Fibroblast of gingiva (primary cell): ENCODE data around the gene F2RL1.
"Not testable (repeated sequence)": the region's sequence is repeated elsewhere in the genome, so short reads cannot be mapped to it uniquely, and the experiment has no call there.

Experiments used
- DNase-seq: peaks from one replicate; pipeline ENCODE4 v3.0.0-alpha.2; 2011; ENCODE audit warnings: low read depth

F2RL1 gene

DNA sequence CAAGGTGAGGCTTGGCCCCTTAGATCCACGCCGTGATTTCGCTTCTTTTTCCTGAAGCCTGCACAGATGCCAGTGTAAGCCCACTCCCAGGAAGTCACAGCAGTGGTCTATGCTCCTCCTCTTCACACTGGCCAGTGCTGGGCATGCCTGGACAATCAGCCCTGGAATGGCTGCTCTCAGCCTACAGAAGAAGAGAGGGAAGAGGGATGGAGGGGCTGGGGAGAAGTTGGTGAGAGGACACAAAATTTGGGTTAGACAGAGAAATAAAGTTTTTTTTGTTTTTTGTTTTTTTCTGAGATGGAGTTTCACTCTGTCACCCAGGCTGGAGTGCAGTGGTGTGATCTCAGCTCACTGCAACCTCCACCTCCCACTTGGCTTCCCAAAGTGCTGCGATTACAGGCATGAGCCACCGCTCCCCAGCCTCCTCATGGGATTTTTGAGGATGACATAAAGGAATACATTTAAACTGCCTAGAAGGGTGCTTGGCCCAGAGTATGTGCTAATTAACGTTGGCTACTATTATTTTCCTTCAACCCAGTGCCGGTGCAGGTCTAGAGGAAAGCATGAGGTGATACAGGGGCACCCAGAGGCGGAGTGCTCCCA, 31.8 kb downstream of the F2RL1 start:
- no peak for DNase-seq

DNA sequence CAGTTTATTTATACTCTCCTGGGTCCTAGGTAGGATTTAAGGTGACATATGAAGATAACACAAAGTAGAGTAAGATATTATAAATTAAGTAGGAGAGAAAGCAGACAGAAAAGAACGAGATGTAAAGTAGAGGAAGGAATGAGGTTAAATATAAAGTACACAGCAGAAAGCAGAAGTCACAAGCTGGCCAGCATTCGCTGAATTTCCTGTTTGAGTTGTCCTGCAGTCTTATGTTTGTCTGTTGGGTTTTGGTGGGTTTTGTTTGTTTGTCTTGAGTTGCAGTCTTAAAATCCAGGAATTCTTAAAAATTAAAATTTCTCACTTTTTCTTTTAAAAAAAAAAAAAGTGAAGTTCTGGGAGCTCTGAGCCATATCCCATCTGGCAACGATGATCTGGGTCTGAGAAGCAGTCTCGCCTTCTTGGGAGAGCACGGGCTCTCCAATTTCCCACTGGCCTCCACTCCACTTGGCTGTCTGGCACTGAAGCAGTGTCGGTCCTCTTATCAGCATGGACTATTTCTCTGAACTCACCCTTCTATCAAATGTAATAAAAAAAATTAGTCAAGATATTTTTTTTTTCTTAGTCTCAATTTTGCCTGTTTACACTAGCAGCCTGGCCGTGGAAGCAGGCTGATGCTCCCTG, 33.0 kb downstream of the F2RL1 start:
- DNase-seq = no peak

DNA sequence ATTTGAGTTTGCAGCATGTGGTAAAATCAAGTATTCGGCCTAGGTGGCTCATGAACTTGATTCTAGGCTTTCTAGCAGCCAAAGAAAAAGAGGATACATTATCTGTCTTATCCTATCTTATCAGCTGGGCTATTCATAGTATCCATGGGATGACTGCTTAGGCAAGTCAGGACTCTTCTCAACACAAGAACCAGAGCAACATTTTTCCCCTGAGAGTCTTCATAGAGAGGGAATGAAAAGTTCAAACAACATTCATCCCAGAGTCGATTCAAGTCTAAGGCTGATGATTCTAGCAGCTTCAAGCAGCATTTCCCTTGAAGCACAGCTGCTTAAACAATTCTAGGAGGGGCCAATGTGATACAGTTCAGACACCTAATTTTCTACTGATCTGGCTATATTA, 33.9 kb downstream of the F2RL1 start:
- no peak for DNase-seq

DNA sequence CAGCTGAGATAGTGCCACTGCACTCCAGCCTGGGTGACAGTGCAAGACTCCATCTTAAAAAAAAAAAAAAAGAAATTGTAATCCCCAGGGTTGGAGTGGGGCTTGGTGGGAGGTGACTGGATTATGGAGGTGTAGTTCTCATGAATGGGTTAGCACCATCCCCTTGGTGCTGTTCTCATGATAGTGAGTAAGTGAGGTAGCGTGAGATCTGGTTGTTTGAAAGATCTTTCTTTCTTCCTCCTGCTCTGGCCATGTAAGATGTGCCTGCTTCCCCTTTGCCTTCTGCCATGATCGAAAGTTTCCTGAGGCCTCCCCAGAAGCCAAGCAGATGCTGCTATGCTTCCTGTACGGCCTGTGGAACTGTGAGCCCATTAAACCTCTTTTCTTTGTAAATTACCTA, 34.9 kb downstream of the F2RL1 start:
- DNase-seq = not testable (repeated sequence)

DNA sequence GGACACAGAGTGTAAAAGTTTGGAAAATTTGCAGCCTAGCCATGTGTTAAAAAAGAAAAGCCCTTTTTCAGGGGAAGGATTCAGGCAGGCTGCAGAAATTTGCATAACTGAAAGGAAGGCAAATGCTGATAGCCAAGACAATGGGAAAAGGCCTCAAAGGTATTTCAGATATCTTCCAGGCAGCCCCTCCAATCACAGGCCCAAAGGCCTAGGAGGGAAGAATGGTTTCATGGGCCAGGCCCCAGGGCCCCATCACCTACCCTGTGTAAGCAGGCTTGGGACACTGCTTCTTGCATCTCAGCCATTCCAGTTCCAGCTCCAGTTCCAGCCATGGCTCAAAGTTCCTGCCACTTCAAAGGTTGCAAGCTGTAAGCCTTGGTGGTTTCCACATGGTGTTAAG, 35.8 kb downstream of the F2RL1 start:
- no peak for DNase-seq

DNA sequence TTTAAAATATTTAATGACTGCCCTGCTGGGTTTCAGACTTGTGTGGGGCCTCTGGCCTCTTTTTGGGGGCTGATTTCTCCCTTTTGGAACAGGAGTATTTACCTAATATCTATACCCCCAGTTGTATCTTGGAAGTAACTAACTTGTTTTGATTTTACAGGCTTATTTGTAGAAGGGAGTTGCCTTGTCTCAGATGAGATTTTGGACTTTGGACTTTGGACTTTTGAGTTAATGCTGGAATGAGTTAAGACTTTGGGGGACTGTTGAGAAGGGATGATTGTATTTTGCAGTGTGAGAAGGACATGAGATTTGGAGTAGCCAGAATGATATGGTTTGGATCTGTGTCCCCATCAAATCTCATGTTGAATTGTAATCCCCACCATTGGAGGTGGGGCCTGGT, 36.7 kb downstream of the F2RL1 start:
- not testable (repeated sequence) for DNase-seq

DNA sequence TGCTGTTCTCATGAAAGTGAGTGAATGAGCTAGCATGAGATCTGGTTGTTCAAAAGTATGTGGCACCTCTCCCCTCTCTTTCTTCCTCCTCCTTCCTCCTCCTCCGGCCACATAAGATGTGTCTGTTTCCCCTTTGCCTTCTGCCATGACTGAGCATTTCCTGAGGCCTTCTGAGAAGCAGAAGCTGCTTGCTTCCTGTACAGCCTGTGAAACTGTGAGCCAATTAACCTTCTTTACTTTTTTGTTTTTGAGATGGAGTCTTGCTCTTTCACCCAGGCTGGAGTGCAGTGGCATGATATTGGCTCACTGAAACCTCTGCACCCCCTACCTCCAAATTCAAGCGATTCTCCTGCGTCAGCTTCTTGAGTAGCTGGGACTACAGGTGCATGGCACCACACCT, 37.1 kb downstream of the F2RL1 start:
- DNase-seq = no peak

DNA sequence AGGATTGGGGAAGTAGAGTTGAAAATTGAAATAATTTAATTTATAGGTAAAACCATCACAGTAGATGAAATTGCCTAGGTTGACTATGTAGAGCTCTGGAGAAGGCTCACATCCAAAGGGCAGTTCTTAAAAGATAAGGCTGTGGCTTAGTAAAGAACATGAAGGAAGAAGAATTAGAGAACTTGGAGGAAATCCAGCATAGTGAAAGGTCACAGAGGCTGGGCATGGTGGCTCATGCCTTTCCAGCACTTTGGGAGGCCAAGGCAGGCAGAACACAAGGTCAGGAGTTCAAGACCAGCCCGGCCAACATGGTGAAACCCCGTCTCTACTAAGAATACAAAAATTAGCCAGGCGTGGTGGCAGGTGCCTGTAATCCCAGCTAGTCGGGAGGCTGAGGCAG, 38.0 kb downstream of the F2RL1 start:
- DNase-seq = not testable (repeated sequence)

DNA sequence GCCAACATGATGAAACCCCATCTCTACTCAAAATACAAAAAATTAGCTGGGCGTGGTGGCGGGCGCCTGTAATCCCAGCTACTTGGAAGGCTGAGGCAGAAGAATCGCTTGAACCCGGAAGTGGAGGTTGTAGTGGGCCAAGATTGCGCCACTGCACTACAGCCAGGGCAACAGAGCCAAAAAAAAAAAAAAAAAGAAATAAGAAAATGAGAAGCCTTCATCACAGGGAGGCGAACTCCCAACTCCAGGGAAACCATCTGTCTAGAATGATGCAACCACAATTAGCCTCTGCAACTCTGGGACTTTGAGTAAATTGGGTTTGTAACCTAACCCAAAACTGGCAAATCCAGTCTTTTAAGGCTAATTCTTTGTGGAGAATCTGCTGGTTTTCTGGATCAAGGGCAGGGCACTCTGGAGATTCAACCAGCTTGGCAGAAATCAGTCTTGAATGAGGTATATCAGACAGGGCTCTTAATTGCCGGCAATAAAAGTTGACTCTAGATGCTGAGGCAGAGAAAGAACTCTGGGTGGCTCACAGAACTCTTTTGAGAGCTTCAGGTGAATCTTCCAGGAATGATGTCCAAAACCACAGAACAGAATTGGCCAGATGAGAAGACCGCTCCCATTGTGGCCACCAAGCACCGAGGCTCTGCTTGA, 40.9 kb downstream of the F2RL1 start:
- peak; percentile 74 for DNase-seq

DNA sequence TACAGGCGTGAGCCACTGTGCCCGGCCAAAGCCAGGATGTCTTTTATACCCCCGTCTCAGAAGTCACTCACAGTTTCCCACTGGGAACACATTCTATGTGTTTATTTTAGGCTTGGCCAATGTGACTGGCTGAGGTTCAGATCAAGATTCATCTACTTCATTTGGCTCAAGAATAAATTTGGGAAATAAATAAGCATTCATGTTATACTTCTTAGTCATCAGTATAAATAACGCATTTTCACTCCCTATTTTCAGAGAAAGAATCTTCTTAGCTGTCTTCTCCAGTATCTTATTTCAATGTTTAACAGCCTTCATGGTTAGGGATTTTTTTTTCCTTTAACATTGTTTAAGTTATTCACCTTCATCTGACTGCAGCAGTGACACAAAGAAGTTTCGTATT, 42.8 kb downstream of the F2RL1 start:
- DNase-seq = peak; percentile 74

DNA sequence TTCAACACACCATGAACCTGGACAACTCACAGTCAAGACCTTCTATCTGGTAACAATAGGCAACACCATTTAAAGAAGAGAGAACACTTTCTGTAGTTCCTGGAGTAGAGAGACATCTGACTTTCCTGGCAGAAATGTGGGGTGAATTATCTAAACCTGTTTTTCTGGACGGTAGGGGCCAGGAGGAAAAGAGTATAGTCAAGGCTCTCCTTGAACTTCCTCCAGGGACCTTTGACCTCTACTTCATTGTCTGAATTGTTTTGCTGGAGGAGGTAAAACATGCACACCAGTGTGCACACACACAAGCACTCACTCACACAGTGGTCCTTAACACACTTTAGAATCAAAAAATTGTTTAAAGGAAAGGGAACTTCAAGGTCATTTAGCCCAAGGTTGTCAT, 44.2 kb downstream of the F2RL1 start:
- DNase-seq = no peak

DNA sequence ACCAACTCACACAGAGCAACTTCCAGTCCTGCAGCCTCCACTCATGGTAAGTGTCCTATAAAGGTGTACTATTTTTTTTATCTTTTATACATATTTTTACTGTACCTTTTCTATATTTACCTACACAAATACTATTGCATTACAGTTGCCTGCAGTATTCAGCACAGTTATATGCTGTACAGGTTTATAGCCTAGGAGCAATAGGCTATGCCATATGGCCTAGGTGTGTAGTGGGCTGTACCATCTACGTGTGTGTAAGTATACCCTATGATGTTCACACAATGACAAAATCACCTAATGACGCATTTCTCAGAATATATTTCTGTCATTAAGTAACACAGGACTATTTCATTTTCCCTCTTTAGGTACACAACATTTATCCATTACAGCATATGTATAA, 47.7 kb downstream of the F2RL1 start:
- DNase-seq = no peak

DNA sequence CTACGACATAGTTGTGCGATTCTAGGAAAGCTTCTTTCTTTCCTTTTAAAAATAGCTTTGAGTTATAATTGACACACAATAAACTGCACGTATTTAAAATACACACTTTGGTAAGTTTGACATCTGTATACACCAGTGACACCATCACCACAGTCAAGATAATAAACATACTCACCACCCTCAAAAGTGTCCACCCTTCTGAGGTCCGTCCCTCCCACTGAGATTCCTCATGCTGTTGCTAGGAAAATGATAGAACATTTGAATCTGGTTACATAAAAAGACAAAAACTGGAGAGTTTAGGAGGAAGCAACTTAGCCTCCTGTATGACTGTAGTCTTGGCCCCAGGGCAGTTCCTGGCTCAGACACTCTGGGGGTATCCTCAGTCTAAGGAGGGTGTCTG, 48.2 kb downstream of the F2RL1 start:
- no peak for DNase-seq

DNA sequence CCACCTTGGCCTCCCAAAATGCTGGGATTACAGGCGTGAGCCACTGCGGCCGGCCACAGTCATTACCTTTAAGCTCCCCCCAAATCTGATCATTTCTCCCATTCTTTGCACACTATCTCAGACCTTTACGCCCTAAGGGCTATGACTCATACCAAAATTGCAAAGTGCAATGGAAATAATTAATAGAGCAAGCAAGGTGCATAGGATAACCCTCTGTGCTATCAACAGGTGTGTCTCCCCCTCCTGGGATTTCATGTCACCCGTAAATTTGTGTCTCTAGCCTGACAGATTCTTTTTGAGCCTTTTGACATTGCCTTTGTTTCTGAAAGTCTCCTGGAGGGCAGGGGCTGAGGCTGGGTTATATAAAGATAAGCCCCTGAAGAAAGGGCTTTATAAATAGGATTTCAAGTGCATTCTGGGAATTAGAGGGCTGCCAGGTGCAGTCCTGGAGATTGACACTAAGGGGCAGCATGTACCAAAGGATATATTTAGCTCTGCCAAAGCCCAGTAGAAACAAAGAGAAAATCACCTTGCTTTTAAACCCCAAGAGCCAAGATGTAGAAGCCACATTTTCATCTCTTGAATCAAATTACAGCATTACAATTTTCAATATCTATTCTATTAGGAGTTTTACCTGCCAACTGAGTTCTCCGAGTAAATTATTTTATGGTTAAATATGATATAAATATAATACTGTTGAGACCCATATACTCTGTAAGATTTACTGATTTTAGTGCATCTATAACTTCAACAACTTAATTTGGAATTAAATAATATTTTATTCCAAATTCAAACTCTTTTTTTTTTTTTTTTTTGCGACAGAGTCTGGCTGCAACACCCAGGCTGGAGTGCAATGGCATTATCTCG, 49.2 kb downstream of the F2RL1 start:
- peak; percentile 47 for DNase-seq

DNA sequence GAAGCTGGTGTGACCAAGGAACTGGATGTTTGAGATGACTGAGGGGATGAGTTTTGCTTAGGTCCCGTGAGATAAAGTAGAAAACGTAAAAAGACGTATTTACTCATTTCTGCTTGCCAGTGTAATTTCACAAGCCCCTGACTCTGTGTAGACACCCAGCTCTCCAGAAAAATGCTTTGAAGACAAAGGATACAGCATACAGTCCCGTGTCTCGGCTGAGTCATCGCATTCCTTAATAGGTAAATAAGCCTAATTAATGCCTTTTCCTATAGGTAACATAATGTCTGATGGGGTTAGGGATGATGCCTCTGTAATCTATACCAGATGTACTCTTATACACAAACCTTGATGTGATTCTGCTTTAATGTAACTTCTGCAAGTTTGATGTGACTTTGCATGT, 51.2 kb downstream of the F2RL1 start:
- DNase-seq = no peak

DNA sequence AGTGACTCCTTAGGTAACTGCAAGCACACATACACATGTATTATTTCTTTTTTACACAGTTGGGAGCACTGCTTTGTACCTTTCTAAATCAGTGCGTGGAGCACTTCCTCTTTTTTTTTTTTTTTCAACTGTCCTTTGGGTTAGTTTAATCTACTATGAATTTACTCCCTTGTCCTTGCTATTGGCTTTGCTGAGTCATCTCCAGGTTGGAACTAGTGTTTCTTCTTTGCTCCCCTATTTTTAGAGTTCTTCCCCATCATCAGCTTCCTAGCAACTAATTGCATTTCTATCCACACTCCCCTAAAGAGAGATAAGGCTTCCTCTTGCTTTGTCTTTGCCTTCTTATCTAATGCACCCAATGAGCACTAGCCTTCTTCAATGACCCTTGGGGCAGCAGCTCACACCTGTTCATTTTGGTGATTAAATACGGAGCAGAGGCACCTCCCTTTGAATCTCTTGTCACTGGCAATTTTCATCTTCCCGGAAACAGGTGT, 55.3 kb downstream of the F2RL1 start:
- no peak for DNase-seq
